OCI-LY3 (cell line): ENCODE data around the gene SOD1.

Source experiments
- EZH2phosphoT487 ChIP-seq: fragments of 200-600 bp; shearing (Covaris generic); IDR thresholded peaks from 2 replicates; pipeline ENCODE4 v1.6.1; 2018; ENCODE audit warnings: antibody characterized with exemption, mixed run types, low read depth
- TF ChIP-seq, protein P1 (sequence below): fragments of 200-600, 300-600 bp; sonication (generic); IDR thresholded peaks from 2 replicates; pipeline ENCODE4 v1.5.1; 2014; ENCODE audit warnings: antibody characterized with exemption, low read length, low read depth

DNA sequence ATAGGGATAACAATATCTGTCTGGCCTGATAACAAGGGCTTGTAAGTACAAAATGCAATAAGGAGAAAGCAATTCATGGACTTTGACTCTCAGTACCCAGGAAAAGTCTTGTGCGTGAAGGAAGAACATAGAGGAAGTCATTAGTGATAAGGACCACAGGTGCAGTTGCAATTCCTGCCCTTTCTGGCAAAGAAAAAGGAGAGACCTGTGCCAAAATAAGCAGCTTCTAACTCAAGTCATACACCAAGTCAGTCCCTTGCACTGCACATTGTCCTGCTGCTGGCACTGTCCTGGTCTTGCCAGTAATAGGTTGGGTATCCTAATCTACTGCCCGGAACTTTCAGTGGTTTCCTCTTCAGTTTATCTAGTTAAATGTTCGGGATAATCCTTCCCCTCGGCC lies 14.8 kb upstream of the SOD1 start:
- TF ChIP-seq, protein P1, sequence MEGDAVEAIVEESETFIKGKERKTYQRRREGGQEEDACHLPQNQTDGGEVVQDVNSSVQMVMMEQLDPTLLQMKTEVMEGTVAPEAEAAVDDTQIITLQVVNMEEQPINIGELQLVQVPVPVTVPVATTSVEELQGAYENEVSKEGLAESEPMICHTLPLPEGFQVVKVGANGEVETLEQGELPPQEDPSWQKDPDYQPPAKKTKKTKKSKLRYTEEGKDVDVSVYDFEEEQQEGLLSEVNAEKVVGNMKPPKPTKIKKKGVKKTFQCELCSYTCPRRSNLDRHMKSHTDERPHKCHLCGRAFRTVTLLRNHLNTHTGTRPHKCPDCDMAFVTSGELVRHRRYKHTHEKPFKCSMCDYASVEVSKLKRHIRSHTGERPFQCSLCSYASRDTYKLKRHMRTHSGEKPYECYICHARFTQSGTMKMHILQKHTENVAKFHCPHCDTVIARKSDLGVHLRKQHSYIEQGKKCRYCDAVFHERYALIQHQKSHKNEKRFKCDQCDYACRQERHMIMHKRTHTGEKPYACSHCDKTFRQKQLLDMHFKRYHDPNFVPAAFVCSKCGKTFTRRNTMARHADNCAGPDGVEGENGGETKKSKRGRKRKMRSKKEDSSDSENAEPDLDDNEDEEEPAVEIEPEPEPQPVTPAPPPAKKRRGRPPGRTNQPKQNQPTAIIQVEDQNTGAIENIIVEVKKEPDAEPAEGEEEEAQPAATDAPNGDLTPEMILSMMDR = no peak
- TF ChIP-seq EZH2phosphoT487 = no peak
